WTC11 (cell line): ENCODE data around the gene TNXB. TPM values are rescaled to one million over a fixed set of nuclear protein-coding genes. Genes with fewer than 3 reads are reported as not detected.

Experiments used
- ATAC-seq: fragments of 200-7000 bp; cut with Tn5 transposase; 2 replicates; pipeline ENCODE4 v1.10.0; 2021; ENCODE audit warnings: mild to moderate bottlenecking, moderate library complexity
- CTCF ChIA-PET: fragments of 300-600 bp; sonication (Branson Sonifier 250); formaldehyde crosslinking; loops from one replicate; lab custom pipeline; 2021; ENCODE audit warnings: antibody characterized with exemption; lab: Charles Lee
- POLR2A ChIA-PET: fragments of 350-600 bp; sonication (Branson Sonifier 250); formaldehyde crosslinking; loops from one replicate; lab custom pipeline; 2021; ENCODE audit warnings: antibody characterized with exemption; lab: Charles Lee
- DNase-seq: peaks from one replicate; pipeline ENCODE4 v3.0.0; 2021; ENCODE audit warnings: low spot score
- H3K27ac Mint-ChIP-seq: 2 replicates; pipeline ENCODE4 v1.8.0; 2021; ENCODE audit warnings: mixed read lengths
- H3K27me3 Mint-ChIP-seq: 2 replicates; pipeline ENCODE4 v1.8.0; 2021; ENCODE audit warnings: low read depth, mild to moderate bottlenecking, moderate library complexity, mixed read lengths
- H3K36me3 Mint-ChIP-seq: 2 replicates; pipeline ENCODE4 v1.8.0; 2021; ENCODE audit warnings: mixed read lengths
- H3K4me1 Mint-ChIP-seq: 2 replicates; pipeline ENCODE4 v1.8.0; 2022; ENCODE audit warnings: mixed read lengths
- H3K4me3 Mint-ChIP-seq: 2 replicates; pipeline ENCODE4 v1.8.0; 2021; ENCODE audit warnings: mild to moderate bottlenecking, moderate library complexity, mixed read lengths
- H3K9me3 Mint-ChIP-seq: 2 replicates; pipeline ENCODE4 v1.8.0; 2021; ENCODE audit warnings: mixed read lengths
- CBFB ChIP-seq: sonication (generic); formaldehyde crosslinking; IDR thresholded peaks from 2 replicates; pipeline ENCODE4 v1.8.1; 2022; ENCODE audit warnings: mild to moderate bottlenecking, low read depth, missing genetic modification reagents
- CREM ChIP-seq: sonication (generic); formaldehyde crosslinking; IDR thresholded peaks from 2 replicates; pipeline ENCODE4 v1.8.1; 2022; ENCODE audit warnings: mild to moderate bottlenecking, missing genetic modification reagents, moderate library complexity
- FOXJ3 ChIP-seq: sonication (generic); formaldehyde crosslinking; IDR thresholded peaks from 2 replicates; pipeline ENCODE4 v1.9.0; 2021; ENCODE audit warnings: missing genetic modification reagents, mild to moderate bottlenecking, borderline replicate concordance
- FOXP1 ChIP-seq: sonication (generic); formaldehyde crosslinking; IDR thresholded peaks from 2 replicates; pipeline ENCODE4 v1.8.0; 2022; ENCODE audit warnings: missing genetic modification reagents, mild to moderate bottlenecking, moderate library complexity, borderline replicate concordance
- GTF2I ChIP-seq: fragments of 250-450 bp; sonication (Bioruptor Pico); conservative IDR thresholded peaks from 2 replicates; pipeline ENCODE4 v1.4.0; 2021; ENCODE audit warnings: mild to moderate bottlenecking
- JAZF1 ChIP-seq: fragments of 250-450 bp; sonication (Bioruptor Pico); IDR thresholded peaks from 2 replicates; pipeline ENCODE4 v1.9.0; 2021; ENCODE audit warnings: moderate library complexity, mild to moderate bottlenecking, inconsistent platforms
- JUN ChIP-seq: sonication (generic); formaldehyde crosslinking; IDR thresholded peaks from 2 replicates; pipeline ENCODE4 v1.8.0; 2023; ENCODE audit warnings: mild to moderate bottlenecking, missing genetic modification reagents
- MXD4 ChIP-seq: fragments of 250-450 bp; sonication (Bioruptor Pico); IDR thresholded peaks from 2 replicates; pipeline ENCODE4 v1.8.0; 2021; ENCODE audit warnings: mild to moderate bottlenecking, moderate library complexity, borderline replicate concordance
- MYBL2 ChIP-seq: sonication (generic); formaldehyde crosslinking; IDR thresholded peaks from 2 replicates; pipeline ENCODE4 v1.8.1; 2023; ENCODE audit warnings: mild to moderate bottlenecking, moderate library complexity, missing genetic modification reagents
- NFYB ChIP-seq: sonication (generic); formaldehyde crosslinking; conservative IDR thresholded peaks from 2 replicates; pipeline ENCODE4 v1.8.0; 2022; ENCODE audit warnings: low read depth, missing genetic modification reagents
- ZNF232 ChIP-seq: sonication (generic); formaldehyde crosslinking; IDR thresholded peaks from 2 replicates; pipeline ENCODE4 v1.8.0; 2022; ENCODE audit warnings: mild to moderate bottlenecking, missing genetic modification reagents
- total RNA-seq: library from RNA; stranded (reverse); gene quantifications from 3 replicates; pipeline ENCODE4 v1.2.3, GENCODE V29; 2021
- TF ChIP-seq, protein P1 (sequence below): fragments of 200-600 bp; IDR thresholded peaks from 2 replicates; pipeline ENCODE4 v1.8.0; 2022; ENCODE audit warnings: antibody characterized with exemption
- TF ChIP-seq, protein P2 (sequence below): sonication (generic); formaldehyde crosslinking; IDR thresholded peaks from 2 replicates; pipeline ENCODE4 v1.8.1; 2022; ENCODE audit warnings: low read depth, mild to moderate bottlenecking, moderate library complexity, missing genetic modification reagents, borderline replicate concordance
- TF ChIP-seq, protein P3 (sequence below): sonication (generic); formaldehyde crosslinking; IDR thresholded peaks from 2 replicates; pipeline ENCODE4 v1.8.0; 2022; ENCODE audit warnings: mild to moderate bottlenecking, missing genetic modification reagents
- TF ChIP-seq, protein P4 (sequence below): sonication (generic); formaldehyde crosslinking; IDR thresholded peaks from 2 replicates; pipeline ENCODE4 v1.8.1; 2023; ENCODE audit warnings: mild to moderate bottlenecking, missing genetic modification reagents
- TF ChIP-seq, protein P5 (sequence below): sonication (generic); formaldehyde crosslinking; IDR thresholded peaks from 2 replicates; pipeline ENCODE4 v1.8.1; 2023; ENCODE audit warnings: mild to moderate bottlenecking, missing genetic modification reagents, borderline replicate concordance
- TF ChIP-seq, protein P6 (sequence below): fragments of 250-450 bp; sonication (Bioruptor Pico); IDR thresholded peaks from 2 replicates; pipeline ENCODE4 v1.9.0; 2021; ENCODE audit warnings: mild to moderate bottlenecking, borderline replicate concordance
- TF ChIP-seq, protein P7 (sequence below): sonication (generic); formaldehyde crosslinking; IDR thresholded peaks from 2 replicates; pipeline ENCODE4 v1.8.1; 2022; ENCODE audit warnings: missing genetic modification reagents, borderline replicate concordance

Gene TNXB
- total RNA-seq, 1 experiment from 2014 or later, result 6.4 TPM

DNA sequence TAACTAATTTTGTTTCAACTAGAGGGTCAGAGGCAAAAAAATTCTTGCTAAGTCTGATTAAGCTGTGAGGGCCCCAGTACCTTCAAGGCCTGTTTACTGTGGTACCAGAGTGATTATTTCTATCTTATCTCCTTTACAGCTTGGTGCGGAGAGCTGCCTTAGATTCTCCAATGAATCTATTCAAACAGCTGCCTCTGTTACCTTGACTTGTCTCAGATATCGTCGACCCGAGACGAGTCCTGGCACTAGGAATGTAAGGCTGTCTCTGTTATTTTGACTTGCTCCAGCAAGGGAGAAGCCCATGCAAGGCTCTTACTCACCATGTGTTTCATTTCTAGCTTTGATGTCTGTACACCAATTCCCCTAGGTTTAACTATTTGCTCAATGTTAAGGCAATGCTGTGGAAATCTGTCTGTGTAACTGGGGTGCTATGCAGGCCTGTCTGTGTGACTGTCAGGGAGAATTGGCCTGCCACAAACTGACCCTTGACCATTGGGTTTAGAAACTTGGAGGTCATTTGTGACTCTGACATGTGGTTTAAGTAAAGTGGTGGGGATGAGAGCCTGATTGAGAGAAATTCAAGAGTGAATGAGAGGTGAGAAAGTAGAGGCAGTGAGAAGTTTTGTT lies 31.4 kb upstream of the TNXB start:
- H3K4me3 Mint-ChIP-seq, result no peak overlapping the region
- H3K36me3 Mint-ChIP-seq, result no peaks in the 10 kb centered on the region
- no peak overlapping the region for H3K27ac Mint-ChIP-seq
- no peak for ATAC-seq
- ChIA-PET POLR2A (interaction anchor here (0.6 kb wide), 1 partner anchor 302 kb away, joined by 3 read pairs; no protein-coding TSS in a partner anchor), CTCF (interaction anchor here (1.2 kb wide), 1 partner anchor 10 kb away, joined by 5 read pairs; no protein-coding TSS in a partner anchor)
- TF ChIP-seq GTF2I (no peak), MXD4 (no peak), FOXP1 (CRISPR knock-in tag) (no peak), MYBL2 (no peak), FOXJ3 (CRISPR knock-in tag) (no peak), JUN (CRISPR knock-in tag) (no peak), CBFB (no peak), ZNF232 (no peak)
- TF ChIP-seq, protein P1, sequence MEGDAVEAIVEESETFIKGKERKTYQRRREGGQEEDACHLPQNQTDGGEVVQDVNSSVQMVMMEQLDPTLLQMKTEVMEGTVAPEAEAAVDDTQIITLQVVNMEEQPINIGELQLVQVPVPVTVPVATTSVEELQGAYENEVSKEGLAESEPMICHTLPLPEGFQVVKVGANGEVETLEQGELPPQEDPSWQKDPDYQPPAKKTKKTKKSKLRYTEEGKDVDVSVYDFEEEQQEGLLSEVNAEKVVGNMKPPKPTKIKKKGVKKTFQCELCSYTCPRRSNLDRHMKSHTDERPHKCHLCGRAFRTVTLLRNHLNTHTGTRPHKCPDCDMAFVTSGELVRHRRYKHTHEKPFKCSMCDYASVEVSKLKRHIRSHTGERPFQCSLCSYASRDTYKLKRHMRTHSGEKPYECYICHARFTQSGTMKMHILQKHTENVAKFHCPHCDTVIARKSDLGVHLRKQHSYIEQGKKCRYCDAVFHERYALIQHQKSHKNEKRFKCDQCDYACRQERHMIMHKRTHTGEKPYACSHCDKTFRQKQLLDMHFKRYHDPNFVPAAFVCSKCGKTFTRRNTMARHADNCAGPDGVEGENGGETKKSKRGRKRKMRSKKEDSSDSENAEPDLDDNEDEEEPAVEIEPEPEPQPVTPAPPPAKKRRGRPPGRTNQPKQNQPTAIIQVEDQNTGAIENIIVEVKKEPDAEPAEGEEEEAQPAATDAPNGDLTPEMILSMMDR, result no peak
- TF ChIP-seq, protein P2, sequence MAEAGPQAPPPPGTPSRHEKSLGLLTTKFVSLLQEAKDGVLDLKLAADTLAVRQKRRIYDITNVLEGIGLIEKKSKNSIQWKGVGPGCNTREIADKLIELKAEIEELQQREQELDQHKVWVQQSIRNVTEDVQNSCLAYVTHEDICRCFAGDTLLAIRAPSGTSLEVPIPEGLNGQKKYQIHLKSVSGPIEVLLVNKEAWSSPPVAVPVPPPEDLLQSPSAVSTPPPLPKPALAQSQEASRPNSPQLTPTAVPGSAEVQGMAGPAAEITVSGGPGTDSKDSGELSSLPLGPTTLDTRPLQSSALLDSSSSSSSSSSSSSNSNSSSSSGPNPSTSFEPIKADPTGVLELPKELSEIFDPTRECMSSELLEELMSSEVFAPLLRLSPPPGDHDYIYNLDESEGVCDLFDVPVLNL (CRISPR knock-in tag), result no peak
- no peaks in the 10 kb centered on the region for H3K9me3 Mint-ChIP-seq
- no peaks in the 10 kb centered on the region for H3K4me1 Mint-ChIP-seq
- peaks cover 13% of the 10 kb centered on the region for H3K27me3 Mint-ChIP-seq
- DNase-seq, result no peak

DNA sequence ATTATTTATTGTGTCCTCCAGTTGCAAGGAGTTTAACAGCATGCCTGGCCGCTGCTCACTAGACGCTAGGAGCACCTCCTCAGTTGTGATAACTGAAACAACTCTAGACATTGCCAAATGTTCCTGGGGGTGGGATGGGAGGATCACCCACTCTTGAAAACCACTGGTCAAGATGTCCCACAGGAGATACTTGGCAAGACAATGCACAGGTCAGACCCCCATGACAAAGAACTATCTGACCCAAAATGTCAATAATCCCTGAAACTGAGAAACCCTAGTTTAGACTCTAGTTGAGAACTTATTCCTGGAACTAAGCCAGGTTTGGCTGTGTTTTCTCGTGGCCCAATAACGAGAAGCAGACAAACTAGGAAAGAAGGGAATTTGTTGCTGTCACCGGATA lies 30.5 kb upstream of the TNXB start:
- Mint-ChIP-seq H3K36me3 (no peaks in the 10 kb centered on the region), H3K4me3 (no peak overlapping the region), H3K27ac (no peak overlapping the region), H3K27me3 (peaks cover 16% of the 10 kb centered on the region), H3K9me3 (no peaks in the 10 kb centered on the region), H3K4me1 (no peaks in the 10 kb centered on the region)
- ATAC-seq, result no peak
- TF ChIP-seq, protein P3, sequence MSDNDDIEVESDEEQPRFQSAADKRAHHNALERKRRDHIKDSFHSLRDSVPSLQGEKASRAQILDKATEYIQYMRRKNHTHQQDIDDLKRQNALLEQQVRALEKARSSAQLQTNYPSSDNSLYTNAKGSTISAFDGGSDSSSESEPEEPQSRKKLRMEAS, result no peak
- no peak for TF ChIP-seq JAZF1
- TF ChIP-seq, protein P4, sequence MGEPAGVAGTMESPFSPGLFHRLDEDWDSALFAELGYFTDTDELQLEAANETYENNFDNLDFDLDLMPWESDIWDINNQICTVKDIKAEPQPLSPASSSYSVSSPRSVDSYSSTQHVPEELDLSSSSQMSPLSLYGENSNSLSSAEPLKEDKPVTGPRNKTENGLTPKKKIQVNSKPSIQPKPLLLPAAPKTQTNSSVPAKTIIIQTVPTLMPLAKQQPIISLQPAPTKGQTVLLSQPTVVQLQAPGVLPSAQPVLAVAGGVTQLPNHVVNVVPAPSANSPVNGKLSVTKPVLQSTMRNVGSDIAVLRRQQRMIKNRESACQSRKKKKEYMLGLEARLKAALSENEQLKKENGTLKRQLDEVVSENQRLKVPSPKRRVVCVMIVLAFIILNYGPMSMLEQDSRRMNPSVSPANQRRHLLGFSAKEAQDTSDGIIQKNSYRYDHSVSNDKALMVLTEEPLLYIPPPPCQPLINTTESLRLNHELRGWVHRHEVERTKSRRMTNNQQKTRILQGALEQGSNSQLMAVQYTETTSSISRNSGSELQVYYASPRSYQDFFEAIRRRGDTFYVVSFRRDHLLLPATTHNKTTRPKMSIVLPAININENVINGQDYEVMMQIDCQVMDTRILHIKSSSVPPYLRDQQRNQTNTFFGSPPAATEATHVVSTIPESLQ (CRISPR knock-in tag), result no peak
- TF ChIP-seq, protein P5, sequence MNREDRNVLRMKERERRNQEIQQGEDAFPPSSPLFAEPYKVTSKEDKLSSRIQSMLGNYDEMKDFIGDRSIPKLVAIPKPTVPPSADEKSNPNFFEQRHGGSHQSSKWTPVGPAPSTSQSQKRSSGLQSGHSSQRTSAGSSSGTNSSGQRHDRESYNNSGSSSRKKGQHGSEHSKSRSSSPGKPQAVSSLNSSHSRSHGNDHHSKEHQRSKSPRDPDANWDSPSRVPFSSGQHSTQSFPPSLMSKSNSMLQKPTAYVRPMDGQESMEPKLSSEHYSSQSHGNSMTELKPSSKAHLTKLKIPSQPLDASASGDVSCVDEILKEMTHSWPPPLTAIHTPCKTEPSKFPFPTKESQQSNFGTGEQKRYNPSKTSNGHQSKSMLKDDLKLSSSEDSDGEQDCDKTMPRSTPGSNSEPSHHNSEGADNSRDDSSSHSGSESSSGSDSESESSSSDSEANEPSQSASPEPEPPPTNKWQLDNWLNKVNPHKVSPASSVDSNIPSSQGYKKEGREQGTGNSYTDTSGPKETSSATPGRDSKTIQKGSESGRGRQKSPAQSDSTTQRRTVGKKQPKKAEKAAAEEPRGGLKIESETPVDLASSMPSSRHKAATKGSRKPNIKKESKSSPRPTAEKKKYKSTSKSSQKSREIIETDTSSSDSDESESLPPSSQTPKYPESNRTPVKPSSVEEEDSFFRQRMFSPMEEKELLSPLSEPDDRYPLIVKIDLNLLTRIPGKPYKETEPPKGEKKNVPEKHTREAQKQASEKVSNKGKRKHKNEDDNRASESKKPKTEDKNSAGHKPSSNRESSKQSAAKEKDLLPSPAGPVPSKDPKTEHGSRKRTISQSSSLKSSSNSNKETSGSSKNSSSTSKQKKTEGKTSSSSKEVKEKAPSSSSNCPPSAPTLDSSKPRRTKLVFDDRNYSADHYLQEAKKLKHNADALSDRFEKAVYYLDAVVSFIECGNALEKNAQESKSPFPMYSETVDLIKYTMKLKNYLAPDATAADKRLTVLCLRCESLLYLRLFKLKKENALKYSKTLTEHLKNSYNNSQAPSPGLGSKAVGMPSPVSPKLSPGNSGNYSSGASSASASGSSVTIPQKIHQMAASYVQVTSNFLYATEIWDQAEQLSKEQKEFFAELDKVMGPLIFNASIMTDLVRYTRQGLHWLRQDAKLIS, result no peak
- TF ChIP-seq NFYB (CRISPR knock-in tag), result no peak
- TF ChIP-seq, protein P6, sequence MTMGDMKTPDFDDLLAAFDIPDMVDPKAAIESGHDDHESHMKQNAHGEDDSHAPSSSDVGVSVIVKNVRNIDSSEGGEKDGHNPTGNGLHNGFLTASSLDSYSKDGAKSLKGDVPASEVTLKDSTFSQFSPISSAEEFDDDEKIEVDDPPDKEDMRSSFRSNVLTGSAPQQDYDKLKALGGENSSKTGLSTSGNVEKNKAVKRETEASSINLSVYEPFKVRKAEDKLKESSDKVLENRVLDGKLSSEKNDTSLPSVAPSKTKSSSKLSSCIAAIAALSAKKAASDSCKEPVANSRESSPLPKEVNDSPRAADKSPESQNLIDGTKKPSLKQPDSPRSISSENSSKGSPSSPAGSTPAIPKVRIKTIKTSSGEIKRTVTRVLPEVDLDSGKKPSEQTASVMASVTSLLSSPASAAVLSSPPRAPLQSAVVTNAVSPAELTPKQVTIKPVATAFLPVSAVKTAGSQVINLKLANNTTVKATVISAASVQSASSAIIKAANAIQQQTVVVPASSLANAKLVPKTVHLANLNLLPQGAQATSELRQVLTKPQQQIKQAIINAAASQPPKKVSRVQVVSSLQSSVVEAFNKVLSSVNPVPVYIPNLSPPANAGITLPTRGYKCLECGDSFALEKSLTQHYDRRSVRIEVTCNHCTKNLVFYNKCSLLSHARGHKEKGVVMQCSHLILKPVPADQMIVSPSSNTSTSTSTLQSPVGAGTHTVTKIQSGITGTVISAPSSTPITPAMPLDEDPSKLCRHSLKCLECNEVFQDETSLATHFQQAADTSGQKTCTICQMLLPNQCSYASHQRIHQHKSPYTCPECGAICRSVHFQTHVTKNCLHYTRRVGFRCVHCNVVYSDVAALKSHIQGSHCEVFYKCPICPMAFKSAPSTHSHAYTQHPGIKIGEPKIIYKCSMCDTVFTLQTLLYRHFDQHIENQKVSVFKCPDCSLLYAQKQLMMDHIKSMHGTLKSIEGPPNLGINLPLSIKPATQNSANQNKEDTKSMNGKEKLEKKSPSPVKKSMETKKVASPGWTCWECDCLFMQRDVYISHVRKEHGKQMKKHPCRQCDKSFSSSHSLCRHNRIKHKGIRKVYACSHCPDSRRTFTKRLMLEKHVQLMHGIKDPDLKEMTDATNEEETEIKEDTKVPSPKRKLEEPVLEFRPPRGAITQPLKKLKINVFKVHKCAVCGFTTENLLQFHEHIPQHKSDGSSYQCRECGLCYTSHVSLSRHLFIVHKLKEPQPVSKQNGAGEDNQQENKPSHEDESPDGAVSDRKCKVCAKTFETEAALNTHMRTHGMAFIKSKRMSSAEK, result no peak
- TF ChIP-seq, protein P7, sequence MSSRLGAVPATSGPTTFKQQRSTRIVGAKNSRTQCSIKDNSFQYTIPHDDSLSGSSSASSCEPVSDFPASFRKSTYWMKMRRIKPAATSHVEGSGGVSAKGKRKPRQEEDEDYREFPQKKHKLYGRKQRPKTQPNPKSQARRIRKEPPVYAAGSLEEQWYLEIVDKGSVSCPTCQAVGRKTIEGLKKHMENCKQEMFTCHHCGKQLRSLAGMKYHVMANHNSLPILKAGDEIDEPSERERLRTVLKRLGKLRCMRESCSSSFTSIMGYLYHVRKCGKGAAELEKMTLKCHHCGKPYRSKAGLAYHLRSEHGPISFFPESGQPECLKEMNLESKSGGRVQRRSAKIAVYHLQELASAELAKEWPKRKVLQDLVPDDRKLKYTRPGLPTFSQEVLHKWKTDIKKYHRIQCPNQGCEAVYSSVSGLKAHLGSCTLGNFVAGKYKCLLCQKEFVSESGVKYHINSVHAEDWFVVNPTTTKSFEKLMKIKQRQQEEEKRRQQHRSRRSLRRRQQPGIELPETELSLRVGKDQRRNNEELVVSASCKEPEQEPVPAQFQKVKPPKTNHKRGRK (CRISPR knock-in tag), result no peak
- TF ChIP-seq FOXJ3 (CRISPR knock-in tag), result no peak
- no peak for TF ChIP-seq CREM (CRISPR knock-in tag)
- POLR2A ChIA-PET, result no interaction called here
- no peak for DNase-seq
- CTCF ChIA-PET, result interaction anchor here (1.4 to 2.4 kb wide), 2 partner anchors 9 to 10 kb away, joined by 4 to 16 read pairs; partner anchors contain the start of gene FKBPL
